Natural killer cell treated with Interleukin-12 subunit alpha and Interleukin-12 subunit beta and Interleukin-15 and Interleukin-18, amount 100 ng/mL, for 72 hours (primary cell): ENCODE results near the gene SETD5. TPM values are rescaled to one million over a fixed set of nuclear protein-coding genes. Genes with fewer than 3 reads are reported as not detected.

Source experiments
- ATAC-seq, 2 donors: fragments of 150-1000 bp; cut with Tn5 transposase in 1 of 2; sonication (Bioruptor Pico), chemical (Tn5 transposase) in 1 of 2; 2 replicates each; pipeline ENCODE4 v1.10.0; 2021
- DNase-seq: peaks from one replicate; pipeline ENCODE4 v3.0.0; 2022; ENCODE audit warnings: low spot score
- H3K27ac Mint-ChIP-seq, 2 donors: 1 replicate in 1 of 2; 2 replicates in 1 of 2; pipeline ENCODE4 v1.8.0; 2022; ENCODE audit warnings: mixed read lengths in 2 of 2, mild to moderate bottlenecking in 1 of 2, moderate library complexity in 1 of 2
- H3K27me3 Mint-ChIP-seq, 2 donors: 1 replicate in 1 of 2; 2 replicates in 1 of 2; pipeline ENCODE4 v1.8.0; 2022; ENCODE audit warnings: mixed read lengths in 2 of 2
- H3K36me3 Mint-ChIP-seq: one replicate; pipeline ENCODE4 v1.8.0; 2022; ENCODE audit warnings: mixed read lengths
- H3K4me1 Mint-ChIP-seq, 2 donors: 1 replicate in 1 of 2; 2 replicates in 1 of 2; pipeline ENCODE4 v1.8.0; 2022; ENCODE audit warnings: low read depth in 2 of 2, mixed read lengths in 2 of 2, mild to moderate bottlenecking in 1 of 2
- H3K4me3 Mint-ChIP-seq: one replicate; pipeline ENCODE4 v1.8.0; 2022; ENCODE audit warnings: mixed read lengths
- H3K9me3 Mint-ChIP-seq: 2 replicates; pipeline ENCODE4 v1.8.0; 2022; ENCODE audit warnings: mixed read lengths
- total RNA-seq, 2 donors: library from RNA; stranded (reverse); gene quantifications; one replicate each; pipeline ENCODE4 v1.2.3, GENCODE V29; 2022

The SETD5 gene
- total RNA-seq, 2 donors from 2014 or later = 131 to 188 TPM

GRCh38 chr3:9512456-9513045 lies 115.1 kb downstream of the SETD5 start:
- no peak overlapping the region for H3K27ac Mint-ChIP-seq
- H3K4me3 Mint-ChIP-seq = no peak overlapping the region
- ATAC-seq = no peak
- DNase-seq = no peak
- peaks cover 20 to 27% of the 10 kb centered on the region in 2 donors for H3K27me3 Mint-ChIP-seq
- no peaks in the 10 kb centered on the region for H3K4me1 Mint-ChIP-seq
- H3K9me3 Mint-ChIP-seq = no peaks in the 10 kb centered on the region
- no peaks in the 10 kb centered on the region for H3K36me3 Mint-ChIP-seq

GRCh38 chr3:9514306-9514705 lies 116.9 kb downstream of the SETD5 start:
- no peaks in the 10 kb centered on the region for H3K9me3 Mint-ChIP-seq
- peaks cover 17 to 27% of the 10 kb centered on the region in 2 donors for H3K27me3 Mint-ChIP-seq
- ATAC-seq = no peak
- no peak overlapping the region for H3K27ac Mint-ChIP-seq
- DNase-seq = no peak
- H3K4me1 Mint-ChIP-seq = no peaks in the 10 kb centered on the region
- no peaks in the 10 kb centered on the region for H3K36me3 Mint-ChIP-seq
- no peak overlapping the region for H3K4me3 Mint-ChIP-seq

- DNase-seq = no peak
- ATAC-seq = no peak
- peaks cover 19 to 28% of the 10 kb centered on the region in 2 donors for H3K27me3 Mint-ChIP-seq
Measured at GRCh38 chr3:9514956-9515355, 117.5 kb downstream of the SETD5 start.

GRCh38 chr3:9525078-9525477 lies 127.7 kb downstream of the SETD5 start:
- Mint-ChIP-seq H3K27me3 (peaks cover 30 to 47% of the 10 kb centered on the region in 2 donors), H3K36me3 (no peaks in the 10 kb centered on the region), H3K4me3 (no peak overlapping the region), H3K4me1 (no peaks in the 10 kb centered on the region), H3K27ac (no peak overlapping the region), H3K9me3 (no peaks in the 10 kb centered on the region)
- DNase-seq (no peak), ATAC-seq (no peak)

More at GRCh38 chr3:9514956-9515355, 117.5 kb downstream of the SETD5 start:
- Mint-ChIP-seq H3K4me1 (no peaks in the 10 kb centered on the region), H3K36me3 (no peaks in the 10 kb centered on the region), H3K4me3 (no peak overlapping the region), H3K9me3 (no peaks in the 10 kb centered on the region), H3K27ac (no peak overlapping the region)

Other genes with a start within 250 kb of the SETD5 start
- gene SRGAP3, start 148.0 kb upstream of the SETD5 start, total RNA-seq = 1 to 10 TPM in 1 of 2 donors, under 1 TPM in 1; 0.33 to 1.6 TPM
- gene THUMPD3, start 34.6 kb upstream of the SETD5 start, total RNA-seq = 10 to 100 TPM; 54.3 to 55.9 TPM
- gene LHFPL4, start 156.2 kb downstream of the SETD5 start, total RNA-seq = not detected